GM18870 (cell line): Measurements from ENCODE around the gene PPP1CB.

Experiments
- ATAC-seq: cut with Tn5 transposase; IDR thresholded peaks from one replicate; pipeline ENCODE4 v1.9.1; 2021; ENCODE audit warnings: moderate library complexity; ENCODE audit not compliant: unreplicated experiment

PPP1CB gene

DNA sequence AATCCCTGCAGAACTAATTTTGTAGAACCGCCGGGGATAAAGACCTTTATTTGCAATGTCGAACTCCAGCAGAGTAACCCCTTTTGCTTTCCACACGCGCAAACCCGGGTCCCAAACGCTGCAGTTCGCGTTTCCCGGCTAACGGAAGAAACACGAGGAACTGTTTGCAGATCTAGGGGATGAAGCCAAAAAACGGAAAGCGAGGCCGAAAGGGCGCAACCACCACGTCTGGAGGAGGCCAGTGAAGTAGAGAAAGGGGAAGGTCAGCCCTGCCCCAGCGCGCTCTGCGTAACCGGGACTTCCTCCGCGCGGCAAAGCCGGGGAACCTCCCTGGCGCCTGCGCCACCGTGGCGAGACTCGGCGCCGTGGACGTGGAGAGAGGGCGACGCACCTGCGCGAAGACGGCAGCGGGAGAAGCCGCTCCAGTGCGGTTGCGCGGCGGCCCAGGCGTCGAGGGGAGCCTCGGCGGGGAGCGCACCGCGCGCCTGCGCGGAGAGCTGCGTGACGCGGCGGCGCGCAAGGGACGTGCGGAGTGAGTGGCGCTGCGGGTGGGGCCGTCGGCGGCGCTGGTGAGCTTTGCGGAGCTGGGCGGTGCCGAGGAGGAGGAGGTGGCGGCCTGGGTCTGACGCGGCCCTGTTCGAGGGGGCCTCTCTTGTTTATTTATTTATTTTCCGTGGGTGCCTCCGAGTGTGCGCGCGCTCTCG is at the start of gene PPP1CB:
TSS of gene PPP1CB (plus strand) at position 579 of the 704 bp plus-strand sequence. CDS start 295 bp downstream, outside the sequence.
- ATAC-seq: peak; percentile 72

DNA sequence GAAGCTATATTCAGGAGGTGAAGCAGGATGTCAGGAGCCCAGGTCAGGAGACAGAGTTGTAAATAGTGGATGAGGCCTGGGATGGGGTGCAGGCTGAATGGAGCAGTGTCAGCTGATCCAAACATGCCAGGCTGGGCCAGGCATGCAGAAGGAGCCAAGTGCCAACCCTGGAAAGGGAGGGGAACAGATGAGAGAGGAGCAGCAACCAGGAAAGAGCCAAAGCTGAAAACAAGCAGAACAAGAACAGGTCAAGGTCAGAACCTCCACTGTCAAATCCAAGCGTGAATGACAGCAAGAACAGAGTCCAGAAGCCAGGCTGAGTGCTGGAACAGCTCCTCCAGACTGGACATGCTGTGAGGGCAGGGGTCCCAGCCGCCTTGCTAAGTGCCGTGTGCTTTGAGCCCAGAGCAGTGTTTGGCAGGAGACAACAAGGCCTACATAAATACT is 49.2 kb upstream of the PPP1CB start:
- ATAC-seq: no peak

GRCh38 chr2:28702878-28703277 is 48.8 kb upstream of the PPP1CB start:
- ATAC-seq: no peak

DNA sequence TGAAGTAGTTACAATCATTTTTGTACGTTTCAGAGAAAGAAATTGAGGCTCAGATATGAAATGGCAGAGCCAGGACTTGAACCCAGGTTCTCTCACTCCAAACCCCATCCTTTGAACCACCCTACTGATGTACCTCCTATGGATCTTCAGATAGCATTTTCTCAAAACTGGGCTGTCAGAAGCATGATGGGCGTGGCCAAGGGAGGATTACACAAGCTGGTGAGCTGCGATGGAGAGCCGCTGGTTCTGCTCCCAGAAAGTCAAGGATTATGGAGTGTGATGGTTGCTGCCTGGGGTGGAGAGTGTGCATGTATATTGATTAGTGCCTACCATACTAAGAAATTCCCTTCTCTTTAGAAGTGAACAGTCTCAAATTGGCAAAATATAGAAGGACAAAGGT is 47.0 kb upstream of the PPP1CB start:
- no peak for ATAC-seq

GRCh38 chr2:28705751-28706440 is 45.7 kb upstream of the PPP1CB start:
- no peak for ATAC-seq

- ATAC-seq: no peak
Observed at GRCh38 chr2:28707592-28707991, 44.0 kb upstream of the PPP1CB start.

DNA sequence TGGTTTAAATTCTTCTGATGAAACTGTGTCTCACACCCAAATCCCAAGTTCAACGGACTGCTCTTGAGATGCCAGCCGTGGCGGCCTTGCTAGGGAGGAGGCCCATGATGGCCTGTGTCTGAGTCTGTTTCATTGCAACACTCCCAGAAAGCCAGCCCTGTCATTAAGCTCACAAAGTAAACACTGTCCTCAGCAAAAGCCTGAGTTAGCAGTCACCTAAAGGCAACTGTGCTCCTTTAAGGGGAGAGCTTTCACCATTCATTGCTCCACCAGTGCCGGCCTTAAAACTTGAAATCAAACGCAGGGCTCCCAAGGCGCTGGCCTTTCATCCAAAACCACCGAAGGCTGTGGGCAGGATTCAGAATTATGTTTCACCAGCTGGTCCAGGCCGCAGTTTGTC is 42.5 kb upstream of the PPP1CB start:
- no peak for ATAC-seq

- ATAC-seq: no peak
Observed at GRCh38 chr2:28710545-28710944, 41.1 kb upstream of the PPP1CB start.

GRCh38 chr2:28713577-28714298 is 37.9 kb upstream of the PPP1CB start:
- ATAC-seq: no peak

DNA sequence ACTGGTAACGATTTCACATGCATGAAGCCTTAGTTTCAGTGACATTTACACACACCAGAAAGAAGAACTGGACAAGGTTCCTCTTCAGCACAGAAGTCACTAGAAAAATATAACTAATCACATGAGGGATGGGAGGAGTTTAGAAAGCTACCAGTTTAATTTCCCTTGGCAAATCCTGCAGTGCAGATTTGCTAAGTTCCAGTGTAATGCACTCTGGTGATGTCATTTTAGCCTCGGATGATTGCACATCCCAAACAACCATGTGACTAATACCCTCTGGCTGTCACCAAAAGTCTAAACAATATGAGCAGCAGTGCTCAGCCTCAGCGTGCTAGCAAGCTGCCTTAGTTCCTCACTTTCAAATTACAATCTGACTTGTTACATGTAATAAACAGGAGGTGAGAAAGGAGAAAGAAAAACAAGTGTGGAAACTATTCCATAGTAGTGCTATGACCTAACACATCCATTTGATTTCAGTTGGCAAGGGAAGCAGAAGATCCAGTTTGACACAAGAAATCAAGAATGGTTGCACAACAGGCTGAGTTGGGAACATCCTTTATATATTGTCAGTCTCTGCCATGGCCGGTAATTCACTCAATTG is 35.3 kb upstream of the PPP1CB start:
- no peak for ATAC-seq

GRCh38 chr2:28717339-28717758 is 34.3 kb upstream of the PPP1CB start:
- ATAC-seq: no peak

DNA sequence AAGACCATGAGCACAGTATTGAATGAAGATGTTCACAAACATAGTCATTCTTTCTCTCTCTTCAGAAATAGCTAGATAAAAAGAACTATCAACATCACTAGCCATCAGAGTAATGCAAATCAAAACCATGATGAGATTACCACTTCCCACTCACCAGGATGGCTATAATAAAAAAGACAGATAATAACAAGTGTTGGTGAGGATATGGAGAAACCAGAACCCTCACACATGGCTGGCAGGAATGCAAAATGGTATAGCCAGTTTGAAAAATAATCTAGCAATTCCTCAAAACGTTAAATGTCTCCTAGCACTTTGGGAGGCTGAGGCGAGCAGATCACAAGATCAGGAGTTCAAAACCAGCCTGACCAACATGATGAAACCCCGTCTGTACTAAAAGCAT is 31.3 kb upstream of the PPP1CB start:
- no peak for ATAC-seq

- no peak for ATAC-seq
Observed at GRCh38 chr2:28721601-28722191, 29.9 kb upstream of the PPP1CB start.

DNA sequence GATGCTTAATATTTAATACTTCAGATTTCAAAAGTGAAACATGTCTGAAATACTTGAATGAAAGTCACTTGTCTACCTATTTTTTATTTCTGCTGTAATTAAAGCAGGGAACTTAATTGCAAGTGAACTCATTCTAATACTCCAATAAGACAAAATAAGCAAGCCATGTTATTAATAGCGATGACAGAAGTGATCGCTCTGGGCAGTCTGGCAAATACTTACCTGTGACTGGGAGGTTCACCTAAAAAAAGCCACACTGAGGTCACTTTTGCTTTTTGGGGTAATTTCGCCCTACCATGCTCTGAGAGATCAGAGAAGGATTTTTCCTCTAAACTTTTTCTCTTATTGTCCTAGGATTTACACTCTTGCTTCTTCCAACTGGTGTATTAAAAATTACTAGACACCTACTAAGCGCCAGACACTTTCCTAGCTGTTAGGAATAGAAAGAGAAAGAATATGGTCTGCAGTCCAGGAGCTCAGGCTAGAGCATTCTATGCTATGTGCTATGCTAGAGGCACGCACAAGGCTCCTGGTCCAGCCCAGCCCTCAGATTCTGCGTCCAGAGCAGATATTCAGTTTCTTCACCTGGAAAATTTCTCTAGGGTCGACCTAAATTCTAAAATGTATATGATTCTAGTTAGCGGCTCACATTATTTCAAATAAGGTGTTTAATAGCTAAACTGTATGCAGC is 26.5 kb upstream of the PPP1CB start:
- no peak for ATAC-seq

- no peak for ATAC-seq
Observed at GRCh38 chr2:28726177-28726576, 25.5 kb upstream of the PPP1CB start.

- no peak for ATAC-seq
Observed at GRCh38 chr2:28729698-28730097, 21.9 kb upstream of the PPP1CB start.

GRCh38 chr2:28730641-28731146 is 20.9 kb upstream of the PPP1CB start:
- no peak for ATAC-seq

DNA sequence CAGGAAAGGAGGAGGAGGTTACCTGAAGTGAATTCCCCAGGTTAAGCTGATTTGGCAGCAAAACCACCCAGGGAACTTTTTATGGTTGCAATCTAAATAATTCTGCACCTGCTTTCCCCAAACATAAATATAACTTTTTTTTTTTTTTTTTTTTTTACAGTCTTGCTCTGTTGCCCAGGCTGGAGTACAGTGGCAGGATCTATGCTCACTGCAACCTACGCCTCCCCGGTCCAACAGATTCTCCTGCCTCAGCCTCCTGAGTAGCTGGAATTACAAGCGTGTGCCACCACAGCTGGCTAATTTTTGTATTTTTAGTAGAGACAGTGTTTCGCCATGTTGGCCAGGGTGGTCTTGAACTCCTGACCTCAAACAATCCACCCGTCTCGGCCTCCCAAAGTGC is 16.1 kb upstream of the PPP1CB start:
- ATAC-seq: no peak

GRCh38 chr2:28736034-28736433 is 15.6 kb upstream of the PPP1CB start:
- no peak for ATAC-seq

GRCh38 chr2:28737655-28738054 is 14.0 kb upstream of the PPP1CB start:
- no peak for ATAC-seq
